NCI-H82 (cell line): ENCODE measurements around the gene C1orf21.

Source experiments
- DNase-seq: peaks from one replicate; lab custom pipeline; 2025; lab: John Stamatoyannopoulos, UW

C1orf21 gene

GRCh38 chr1:184485751-184486723 is 99.2 kb downstream of the C1orf21 start:
- no peak for DNase-seq

- no peak for DNase-seq
These were observed 100.1 kb downstream of the C1orf21 start for GRCh38 chr1:184486761-184487445.

DNA sequence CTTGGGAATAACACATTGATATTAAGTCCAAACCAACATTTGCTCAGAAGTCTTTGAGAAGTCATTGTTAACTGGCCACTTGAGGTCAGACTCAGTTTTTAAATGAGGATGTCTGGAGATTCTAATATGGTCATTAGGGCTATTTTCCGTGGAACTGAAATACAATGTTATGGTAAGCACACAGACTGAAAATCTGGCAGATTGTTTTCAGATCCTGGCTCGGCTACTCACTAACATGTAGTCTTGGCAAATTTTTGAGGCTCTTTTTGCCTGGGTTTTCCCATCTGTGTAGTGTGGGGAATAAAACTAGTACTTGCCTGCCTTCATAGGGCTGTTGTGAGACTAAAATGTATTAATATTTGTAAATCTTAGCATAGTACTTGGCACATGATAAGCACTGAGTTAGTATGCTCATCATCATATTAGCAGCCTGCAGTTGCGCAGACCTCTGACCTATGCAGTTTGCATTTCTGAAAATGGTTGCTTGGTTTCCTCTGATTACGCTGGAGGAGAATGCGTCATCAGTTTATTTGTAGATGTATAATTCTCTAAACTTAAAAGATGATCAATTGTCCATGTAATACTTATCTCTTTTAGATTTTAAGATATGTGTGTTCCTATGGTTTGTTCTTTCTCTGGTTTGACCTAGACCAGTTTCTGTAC is 100.8 kb downstream of the C1orf21 start:
- DNase-seq: no peak

GRCh38 chr1:184489908-184490307 is 103.1 kb downstream of the C1orf21 start:
- no peak for DNase-seq

GRCh38 chr1:184492536-184492935 is 105.7 kb downstream of the C1orf21 start:
- no peak for DNase-seq

- no peak for DNase-seq
These were observed 107.2 kb downstream of the C1orf21 start for GRCh38 chr1:184493987-184494388.

- no peak for DNase-seq
These were observed 108.1 kb downstream of the C1orf21 start for GRCh38 chr1:184494929-184495328.

GRCh38 chr1:184497959-184498723 is 111.3 kb downstream of the C1orf21 start:
- DNase-seq: peak; percentile 98

DNA sequence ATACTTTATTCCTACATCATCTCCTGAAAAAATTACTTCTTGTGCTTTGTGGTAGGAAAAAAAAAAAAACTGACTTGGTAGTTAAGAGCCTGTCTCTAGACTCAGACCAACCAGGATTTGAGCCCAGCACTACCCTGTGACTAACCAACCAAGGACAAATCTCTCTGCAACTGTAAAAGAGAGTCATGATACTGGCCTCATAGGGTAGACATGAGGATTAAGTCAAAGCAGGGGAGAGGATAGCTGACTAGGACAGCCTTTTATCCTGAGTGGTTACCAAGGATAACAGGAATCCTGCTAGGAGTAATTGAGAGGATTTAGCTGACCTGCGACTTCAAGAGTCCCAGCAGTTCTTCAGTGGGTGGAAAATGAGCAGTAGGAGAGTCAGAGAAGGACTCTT is 112.8 kb downstream of the C1orf21 start:
- peak; percentile 84 for DNase-seq

DNA sequence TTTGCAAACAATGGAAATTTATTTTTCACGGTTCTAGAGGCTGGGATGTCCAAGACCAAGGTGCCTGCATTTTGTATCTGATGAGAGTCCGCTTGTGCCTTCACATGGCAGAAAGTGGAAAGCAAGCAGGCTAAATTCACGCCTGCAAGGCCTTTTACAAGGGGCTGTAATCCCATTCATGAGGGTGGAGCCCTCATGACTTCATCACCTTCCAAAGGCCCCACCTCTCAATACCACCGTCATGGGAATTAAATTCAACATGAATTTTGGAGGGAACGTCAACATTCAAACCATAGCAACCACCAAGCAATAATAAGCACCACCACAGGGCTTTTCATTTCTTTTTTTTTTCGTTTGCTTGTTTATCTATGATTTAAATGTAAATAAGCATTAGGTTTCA is 115.3 kb downstream of the C1orf21 start:
- no peak for DNase-seq

GRCh38 chr1:184503221-184503749 is 116.5 kb downstream of the C1orf21 start:
- DNase-seq: no peak

GRCh38 chr1:184504040-184504954 is 117.5 kb downstream of the C1orf21 start:
- DNase-seq: no peak

- DNase-seq: no peak
These were observed 118.1 kb downstream of the C1orf21 start for GRCh38 chr1:184504955-184505338.

DNA sequence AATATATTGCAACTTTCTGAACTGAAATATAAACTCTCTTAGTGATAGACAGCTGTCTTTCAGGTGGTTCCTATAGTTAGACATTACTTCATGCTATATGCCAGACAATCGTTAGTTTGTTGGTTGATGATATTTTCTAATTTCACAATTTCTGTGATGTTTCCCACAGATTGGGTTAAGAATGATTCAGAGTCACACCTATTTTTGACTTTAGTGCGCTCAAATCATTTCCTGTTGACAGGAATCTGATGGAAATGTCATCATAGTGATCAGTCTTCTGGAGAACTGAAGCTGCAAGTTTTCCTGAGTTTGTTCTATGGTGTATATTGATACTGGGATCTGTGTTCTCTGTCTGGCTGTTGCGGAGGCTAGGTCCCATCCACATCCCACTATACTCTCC is 119.7 kb downstream of the C1orf21 start:
- no peak for DNase-seq

- DNase-seq: no peak
These were observed 120.3 kb downstream of the C1orf21 start for GRCh38 chr1:184507165-184507564.

GRCh38 chr1:184507604-184508280 is 120.9 kb downstream of the C1orf21 start:
- DNase-seq: no peak

DNA sequence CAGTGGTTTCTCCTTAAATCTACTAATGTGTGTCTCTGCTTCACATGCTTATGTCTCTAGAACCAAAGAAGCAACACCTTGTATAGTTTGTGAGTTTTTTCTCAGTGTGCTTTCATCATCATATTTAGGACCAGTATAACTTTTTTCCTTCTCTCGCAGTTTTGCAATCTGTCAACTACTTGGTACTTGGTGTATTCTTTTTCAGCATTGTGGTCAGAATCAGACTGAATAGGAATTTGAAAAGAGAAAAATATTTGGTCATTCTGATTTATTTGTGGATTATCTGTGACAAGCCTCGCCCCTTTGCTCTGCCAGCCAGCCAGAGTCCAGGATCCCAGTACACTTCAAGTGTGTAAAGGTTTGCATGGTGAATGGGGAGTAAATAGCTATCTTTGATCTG is 122.3 kb downstream of the C1orf21 start:
- DNase-seq: no peak

GRCh38 chr1:184510110-184510509 is 123.3 kb downstream of the C1orf21 start:
- DNase-seq: no peak

DNA sequence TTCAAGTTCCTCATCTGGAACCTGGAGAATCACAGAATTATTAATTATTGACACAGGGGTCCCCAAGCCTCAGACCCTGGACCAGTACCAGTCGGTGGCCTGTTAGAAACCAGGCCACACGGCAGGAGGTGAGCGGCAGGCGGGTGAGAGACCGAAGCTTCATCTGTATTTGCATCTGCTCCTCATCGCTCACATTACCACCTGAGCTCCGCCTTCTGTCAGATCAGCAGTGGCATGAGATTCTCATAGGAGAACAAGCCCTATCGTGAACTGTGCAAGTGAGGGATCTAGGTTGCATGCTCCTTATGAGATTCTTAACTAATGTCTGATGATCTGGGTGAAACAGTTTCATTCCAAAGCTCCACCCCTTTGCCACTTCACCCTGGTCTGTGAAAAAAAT is 125.9 kb downstream of the C1orf21 start:
- no peak for DNase-seq

- DNase-seq: no peak
These were observed 126.6 kb downstream of the C1orf21 start for GRCh38 chr1:184513421-184513820.
